H1 (cell line): ENCODE results near the gene RBM24. TPM values are rescaled to one million over a fixed set of nuclear protein-coding genes. Genes with fewer than 3 reads are reported as not detected.

ENCODE experiments used
- CTCF ChIA-PET: fragments of 300-600 bp; sonication (Branson Sonifier 250); formaldehyde crosslinking; loops from one replicate; lab custom pipeline; 2021; ENCODE audit not compliant: partially characterized antibody; lab: Charles Lee
- POLR2A ChIA-PET: fragments of 300-600 bp; sonication (Branson Sonifier 250); formaldehyde crosslinking; loops from one replicate; lab custom pipeline; 2021; ENCODE audit warnings: inconsistent platforms; ENCODE audit not compliant: partially characterized antibody; lab: Charles Lee
- DNase-seq, 2 experiments: peaks; one replicate each; pipeline versions ENCODE4 v3.0.0 to v3.0.0-alpha.2; 2010 to 2022; ENCODE audit warnings: low spot score in 2 of 2, low read depth in 1 of 2, mixed read lengths in 1 of 2
- FAIRE-seq: peaks from 2 replicates; lab custom pipeline; 2011; peaks lifted over from hg19 to GRCh38; lab: Jason Lieb, UNC
- H2AFZ ChIP-seq: 2 replicates; pipeline ENCODE4 v1.8.1; 2012; ENCODE audit warnings: low read length, inconsistent platforms
- H2AK5ac ChIP-seq: 2 replicates; pipeline ENCODE4 v1.6.1; 2013; ENCODE audit warnings: low read depth, low read length
- H2BK120ac ChIP-seq: replicated peaks from 2 replicates; pipeline ENCODE3; 2013; ENCODE audit warnings: low read depth, low read length, inconsistent platforms
- H2BK12ac ChIP-seq: 2 replicates; pipeline ENCODE4 v1.6.1; 2013; ENCODE audit warnings: low read depth, low read length
- H2BK15ac ChIP-seq: 2 replicates; pipeline ENCODE4 v1.6.1; 2013; ENCODE audit warnings: low read length
- H2BK20ac ChIP-seq: 2 replicates; pipeline ENCODE4 v1.6.1; 2013; ENCODE audit warnings: low read length
- H2BK5ac ChIP-seq: 2 replicates; pipeline ENCODE4 v1.6.1; 2013; ENCODE audit warnings: low read depth, low read length
- H3K14ac ChIP-seq: 2 replicates; pipeline ENCODE4 v1.6.1; 2013; ENCODE audit warnings: inconsistent platforms; ENCODE audit not compliant: insufficient read length
- H3K18ac ChIP-seq: 2 replicates; pipeline ENCODE4 v1.6.1; 2013; ENCODE audit warnings: low read length; ENCODE audit errors: extremely low read depth
- H3K23ac ChIP-seq: 2 replicates; pipeline ENCODE4 v1.6.1; 2013; ENCODE audit warnings: inconsistent platforms; ENCODE audit not compliant: insufficient read length
- H3K23me2 ChIP-seq: 2 replicates; pipeline ENCODE4 v1.6.1; 2013; ENCODE audit warnings: low read depth, low read length
- H3K27ac ChIP-seq: 2 replicates; pipeline ENCODE4 v1.6.1; 2011; ENCODE audit warnings: low read depth, low read length, inconsistent platforms
- H3K27me3 ChIP-seq, 4 experiments: replicated peaks in 1 of 4; 1 replicate in 1 of 4; 2 replicates in 3 of 4; pipeline versions ENCODE4 v1.6.1 to v1.8.1; 2011 to 2013; ENCODE audit warnings: low read length in 3 of 4, mild to moderate bottlenecking in 3 of 4, inconsistent platforms in 2 of 4, mixed read lengths in 2 of 4, moderate library complexity in 1 of 4; ENCODE audit not compliant: control insufficient read depth in 3 of 4, insufficient read depth in 3 of 4; ENCODE audit errors: extremely low read depth in 1 of 4
- H3K36me3 ChIP-seq, 4 experiments: 2 replicates each; pipeline versions ENCODE4 v1.6.1 to v1.8.1; 2011 to 2013; ENCODE audit warnings: mild to moderate bottlenecking in 4 of 4, low read length in 3 of 4, moderate library complexity in 2 of 4, control low read depth in 1 of 4, inconsistent platforms in 1 of 4; ENCODE audit not compliant: insufficient read depth in 4 of 4, control insufficient read depth in 2 of 4
- H3K4ac ChIP-seq: replicated peaks from 2 replicates; pipeline ENCODE3; 2013; ENCODE audit warnings: low read length, low read depth, mixed read lengths, inconsistent platforms; ENCODE audit not compliant: insufficient read length
- H3K4me1 ChIP-seq, 4 experiments: replicated peaks in 1 of 4; 1 replicate in 1 of 4; 2 replicates in 3 of 4; pipeline versions ENCODE4 v1.6.1 to v1.8.1; 2011 to 2013; ENCODE audit warnings: low read length in 3 of 4, inconsistent platforms in 2 of 4, mixed read lengths in 1 of 4; ENCODE audit not compliant: insufficient read depth in 4 of 4, control insufficient read depth in 3 of 4
- H3K4me2 ChIP-seq, 2 experiments: 2 replicates each; pipeline versions ENCODE4 v1.6.1 to v1.8.1; 2011 to 2013; ENCODE audit warnings: low read depth in 2 of 2, low read length in 2 of 2, control low read depth in 1 of 2, inconsistent platforms in 1 of 2, mild to moderate bottlenecking in 1 of 2; ENCODE audit not compliant: insufficient read depth in 1 of 2
- H3K4me3 ChIP-seq, 4 experiments: fragments of 200-600, 300-600 bp in 1 of 4; sonication (generic), shearing (Covaris generic), sonication (Bioruptor Twin) in 1 of 4; 2 replicates each; pipeline versions ENCODE4 v1.5.1 to v1.8.1; 2011 to 2016; ENCODE audit warnings: low read length in 4 of 4, low read depth in 3 of 4, control low read depth in 2 of 4, inconsistent platforms in 2 of 4, mild to moderate bottlenecking in 2 of 4, mixed read lengths in 1 of 4, moderate library complexity in 1 of 4; ENCODE audit not compliant: insufficient read depth in 2 of 4; ENCODE audit errors: extremely low read depth in 1 of 4
- H3K56ac ChIP-seq: replicated peaks from 2 replicates; pipeline ENCODE3; 2013; ENCODE audit warnings: low read depth, mild to moderate bottlenecking, mixed read lengths, low read length, inconsistent platforms; ENCODE audit not compliant: insufficient read length
- H3K79me1 ChIP-seq: 2 replicates; pipeline ENCODE4 v1.6.1; 2013; ENCODE audit warnings: low read depth, low read length, control low read depth
- H3K79me2 ChIP-seq, 2 experiments: 2 replicates each; pipeline versions ENCODE4 v1.6.1 to v1.8.1; 2012 to 2013; ENCODE audit warnings: low read length in 2 of 2, mild to moderate bottlenecking in 2 of 2, inconsistent platforms in 1 of 2; ENCODE audit not compliant: insufficient read depth in 2 of 2, control insufficient read depth in 1 of 2
- H3K9ac ChIP-seq, 4 experiments: replicated peaks in 1 of 4; 1 replicate in 1 of 4; 2 replicates in 3 of 4; pipeline versions ENCODE4 v1.6.1 to v1.8.1; 2011 to 2013; ENCODE audit warnings: low read depth in 3 of 4, low read length in 3 of 4, control low read depth in 2 of 4, mild to moderate bottlenecking in 2 of 4, moderate library complexity in 2 of 4, inconsistent platforms in 1 of 4; ENCODE audit errors: extremely low read depth in 1 of 4
- H3K9me3 ChIP-seq, 2 experiments: 2 replicates each; pipeline versions ENCODE4 v1.6.1 to v1.8.1; 2012 to 2013; ENCODE audit warnings: mild to moderate bottlenecking in 2 of 2, moderate library complexity in 2 of 2, control low read depth in 1 of 2, inconsistent platforms in 1 of 2, low read depth in 1 of 2, low read length in 1 of 2, mixed read lengths in 1 of 2; ENCODE audit not compliant: insufficient read depth in 2 of 2
- H4K20me1 ChIP-seq, 2 experiments: replicated peaks in 1 of 2; 2 replicates each; pipeline versions ENCODE3 to v1.8.1; 2011 to 2013; ENCODE audit warnings: inconsistent platforms in 2 of 2, low read length in 2 of 2, mild to moderate bottlenecking in 1 of 2; ENCODE audit not compliant: insufficient read depth in 2 of 2, control insufficient read depth in 1 of 2
- H4K5ac ChIP-seq: 2 replicates; pipeline ENCODE4 v1.6.1; 2013; ENCODE audit warnings: low read length, low read depth, mixed read lengths, inconsistent platforms; ENCODE audit not compliant: insufficient read length
- H4K8ac ChIP-seq: 2 replicates; pipeline ENCODE4 v1.8.0; 2013; ENCODE audit warnings: mild to moderate bottlenecking, moderate library complexity, low read length, inconsistent platforms; ENCODE audit not compliant: insufficient read depth; ENCODE audit errors: extremely low read depth
- H4K91ac ChIP-seq: replicated peaks from 2 replicates; pipeline ENCODE3; 2013; ENCODE audit warnings: low read length, mixed read lengths, inconsistent platforms; ENCODE audit not compliant: insufficient read length
- HDAC2 ChIP-seq, 2 experiments: fragments of 300-600 bp in 1 of 2; sonication (generic) in 1 of 2; IDR thresholded peaks; 2 replicates each; pipeline ENCODE4 v1.6.1; 2011 to 2012; ENCODE audit warnings: low read depth in 2 of 2, low read length in 2 of 2, mild to moderate bottlenecking in 2 of 2, moderate library complexity in 2 of 2, borderline replicate concordance in 1 of 2, inconsistent platforms in 1 of 2
- SP1 ChIP-seq: IDR thresholded peaks from 2 replicates; pipeline ENCODE4 v1.6.1; 2011; ENCODE audit warnings: low read depth, low read length
- WGBS, 2 experiments: shearing (Covaris generic) in 1 of 2; methylation state at CpG; one replicate each; pipeline versions ENCODE4 v1.1.6 to v1.1.7; 2013 to 2015; ENCODE audit warnings: low lambda C conversion rate in 2 of 2, mixed read lengths in 2 of 2, inconsistent platforms in 1 of 2, low coverage in 1 of 2, missing lambda C conversion rate in 1 of 2; ENCODE audit not compliant: insufficient replicate concordance in 2 of 2, insufficient coverage in 1 of 2, insufficient read length in 1 of 2; ENCODE audit errors: extremely low coverage in 1 of 2, missing lambda C conversion rate in 1 of 2; 5-methylcytosine and 5-hydroxymethylcytosine counted together
- polyA plus RNA-seq, 7 experiments: library from polyadenylated mRNA; depleted of rRNA in 3 of 7; stranded (reverse) in 5 of 7; unstranded in 2 of 7; fragments of >200 nt in 5 of 7; fragments of 200-250 nt in 2 of 7; gene quantifications; 1 replicate in 5 of 7; 2 replicates in 1 of 7; 4 replicates in 1 of 7; pipeline versions ENCODE4 v1.2.1 to v1.2.3, GENCODE V29; 2011 to 2013; ENCODE audit warnings: missing spikeins in 2 of 7, mixed read lengths in 2 of 7
- total RNA-seq: library from RNA; stranded (reverse); fragmentation: NEBNext Ultra II Directional; extraction: Animal tissue kit (Norgen Biotek cat#: 25700); gene quantifications from 2 replicates; pipeline ENCODE4 v1.2.1, GENCODE V29; 2021
- TF ChIP-seq, protein P1 (sequence below): IDR thresholded peaks from 2 replicates; pipeline ENCODE4 v1.6.1; 2012; ENCODE audit warnings: inconsistent platforms
- TF ChIP-seq, protein P2 (sequence below), 3 experiments: IDR thresholded peaks; 1 replicate in 2 of 3; 2 replicates in 1 of 3; pipeline versions ENCODE4 v1.5.1 to v1.6.1; 2011; ENCODE audit warnings: low read length in 3 of 3, mild to moderate bottlenecking in 3 of 3, inconsistent platforms in 2 of 3, low read depth in 1 of 3, moderate library complexity in 1 of 3; ENCODE audit not compliant: insufficient read depth in 1 of 3; ENCODE audit errors: control extremely low read depth in 1 of 3

Gene RBM24
- total and polyA plus RNA-seq, 2 of the 8 experiments (the other 6 are each of a cell fraction or from before 2014, with no cell fraction given): 0.52 to 2.6 TPM

- POLR2A ChIA-PET: no interaction called here
Measured at GRCh38 chr6:17299222-17299621, 18.1 kb downstream of the RBM24 start.

More at GRCh38 chr6:17299222-17299621, 18.1 kb downstream of the RBM24 start:
- H2BK5ac ChIP-seq: no peak overlapping the region
- H3K36me3 ChIP-seq: no peaks in the 10 kb centered on the region
- no peak overlapping the region for H4K8ac ChIP-seq
- no peak overlapping the region for H3K4me3 ChIP-seq
- no peak for TF ChIP-seq HDAC2 (IDR thresholded peaks at IDR 0.05; ENCODE audit: borderline replicate concordance in 1 of 2, low read depth in 2 of 2, low read length in 2 of 2)
- TF ChIP-seq, protein P1, sequence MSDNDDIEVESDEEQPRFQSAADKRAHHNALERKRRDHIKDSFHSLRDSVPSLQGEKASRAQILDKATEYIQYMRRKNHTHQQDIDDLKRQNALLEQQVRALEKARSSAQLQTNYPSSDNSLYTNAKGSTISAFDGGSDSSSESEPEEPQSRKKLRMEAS: no peak
- TF ChIP-seq, protein P2, sequence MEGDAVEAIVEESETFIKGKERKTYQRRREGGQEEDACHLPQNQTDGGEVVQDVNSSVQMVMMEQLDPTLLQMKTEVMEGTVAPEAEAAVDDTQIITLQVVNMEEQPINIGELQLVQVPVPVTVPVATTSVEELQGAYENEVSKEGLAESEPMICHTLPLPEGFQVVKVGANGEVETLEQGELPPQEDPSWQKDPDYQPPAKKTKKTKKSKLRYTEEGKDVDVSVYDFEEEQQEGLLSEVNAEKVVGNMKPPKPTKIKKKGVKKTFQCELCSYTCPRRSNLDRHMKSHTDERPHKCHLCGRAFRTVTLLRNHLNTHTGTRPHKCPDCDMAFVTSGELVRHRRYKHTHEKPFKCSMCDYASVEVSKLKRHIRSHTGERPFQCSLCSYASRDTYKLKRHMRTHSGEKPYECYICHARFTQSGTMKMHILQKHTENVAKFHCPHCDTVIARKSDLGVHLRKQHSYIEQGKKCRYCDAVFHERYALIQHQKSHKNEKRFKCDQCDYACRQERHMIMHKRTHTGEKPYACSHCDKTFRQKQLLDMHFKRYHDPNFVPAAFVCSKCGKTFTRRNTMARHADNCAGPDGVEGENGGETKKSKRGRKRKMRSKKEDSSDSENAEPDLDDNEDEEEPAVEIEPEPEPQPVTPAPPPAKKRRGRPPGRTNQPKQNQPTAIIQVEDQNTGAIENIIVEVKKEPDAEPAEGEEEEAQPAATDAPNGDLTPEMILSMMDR (IDR thresholded peaks at IDR 0.05; ENCODE audit: control extremely low read depth in 1 of 3, insufficient read depth in 1 of 3, low read depth in 1 of 3, low read length in 3 of 3): no peak
- TF ChIP-seq SP1: no peak
- no peaks in the 10 kb centered on the region for H3K79me1 ChIP-seq
- no peak overlapping the region for H4K5ac ChIP-seq
- H3K27me3 ChIP-seq: no peaks in the 10 kb centered on the region
- no peak overlapping the region for H2BK15ac ChIP-seq
- 82% methylated on average over 2 of the region's 2 CpGs; no CpG with 5 or more reads in 1 of the 2 experiments for WGBS, 2 experiments
- no peak overlapping the region for H3K9ac ChIP-seq
- H2AK5ac ChIP-seq: no peak overlapping the region
- H2BK20ac ChIP-seq: no peak overlapping the region
- CTCF ChIA-PET: no interaction called here
- H3K79me2 ChIP-seq: no peaks in the 10 kb centered on the region
- DNase-seq (no peak), FAIRE-seq (no peak)
- H3K56ac ChIP-seq: no peak overlapping the region
- H2BK120ac ChIP-seq: no peak overlapping the region
- no peak overlapping the region for H2AFZ ChIP-seq
- no peak overlapping the region for H4K91ac ChIP-seq
- H3K18ac ChIP-seq: no peak overlapping the region
- H3K14ac ChIP-seq: no peak overlapping the region
- H3K27ac ChIP-seq: no peak overlapping the region
- no peaks in the 10 kb centered on the region for H3K9me3 ChIP-seq
- H3K4ac ChIP-seq: no peak overlapping the region
- no peak overlapping the region for H2BK12ac ChIP-seq
- no peak overlapping the region for H3K23ac ChIP-seq
- H3K4me1 ChIP-seq: no peaks in the 10 kb centered on the region
- H4K20me1 ChIP-seq: no peaks in the 10 kb centered on the region
- H3K23me2 ChIP-seq: no peaks in the 10 kb centered on the region
- no peak overlapping the region for H3K4me2 ChIP-seq
